HCT116 (cell line): ENCODE data around the gene CSNK2B. TPM values are rescaled to one million over a fixed set of nuclear protein-coding genes. Genes with fewer than 3 reads are reported as not detected.

Experiments used
- ATAC-seq: fragments of 200-7000 bp; cut with Tn5 transposase; 2 replicates; pipeline ENCODE4 v1.9.1; 2020; ENCODE audit warnings: mild to moderate bottlenecking, moderate library complexity
- BruUV-seq: library from RNA; stranded (reverse); fragments of 400-500 nt; replicated peaks from 2 replicates; lab custom pipeline; 2021; lab: Mats Ljungman, UMichigan
- CTCF ChIA-PET: fragments of 300-600 bp; sonication (Branson Sonifier 250); formaldehyde crosslinking; loops from one replicate; lab custom pipeline; 2021; ENCODE audit warnings: antibody characterized with exemption; lab: Charles Lee
- POLR2A ChIA-PET: fragments of 300-600, 350-600 bp; sonication (Branson Sonifier 250); formaldehyde crosslinking; loops from one replicate; lab custom pipeline; 2021; ENCODE audit warnings: antibody characterized with exemption; lab: Charles Lee
- RAD21 ChIA-PET, 2 experiments: fragments of 300-600 bp; sonication (Branson Sonifier 250); formaldehyde crosslinking; loops; one replicate each; lab custom pipeline; 2023; ENCODE audit warnings: low total read pairs in 2 of 2; ENCODE audit not compliant: uncharacterized antibody in 2 of 2, unreplicated experiment in 2 of 2, low non-redundant PET in 1 of 2; lab: Charles Lee
- DNase-seq: peaks from one replicate; pipeline ENCODE4 v3.0.0-alpha.2; 2010; ENCODE audit warnings: low read depth, low spot score
- H2AFZ ChIP-seq: fragments of 200-600 bp; shearing (Covaris generic), sonication (generic); 2 replicates; pipeline ENCODE4 v1.6.1; 2017; ENCODE audit warnings: low read depth, mixed run types, mixed read lengths, antibody characterized with exemption, low read length; ENCODE audit not compliant: poor library complexity, severe bottlenecking
- H3K27ac ChIP-seq: 2 replicates; pipeline ENCODE4 v1.5.1; 2012; ENCODE audit warnings: low read depth, low read length
- H3K27me3 ChIP-seq: fragments of 200-600 bp; sonication (generic); 2 replicates; pipeline ENCODE4 v1.6.1; 2016; ENCODE audit warnings: mixed run types, low read length, mixed read lengths; ENCODE audit not compliant: insufficient read depth
- H3K36me3 ChIP-seq, 2 experiments: fragments of 200-500 bp in 1 of 2; fragments of 200-600 bp in 1 of 2; sonication (Bioruptor generic) in 1 of 2; sonication (generic) in 1 of 2; 2 replicates each; pipeline versions ENCODE4 v1.5.1 to v1.6.1; 2014 to 2016; ENCODE audit warnings: low read length in 2 of 2, inconsistent platforms in 1 of 2, mixed read lengths in 1 of 2, mixed run types in 1 of 2; ENCODE audit not compliant: insufficient read depth in 2 of 2, control insufficient read depth in 1 of 2
- H3K4me1 ChIP-seq, 2 experiments: fragments of 200-600 bp in 1 of 2; sonication (generic) in 1 of 2; 2 replicates each; pipeline versions ENCODE4 v1.5.1 to v1.6.1; 2012 to 2017; ENCODE audit warnings: low read length in 2 of 2, inconsistent platforms in 1 of 2, mild to moderate bottlenecking in 1 of 2, mixed read lengths in 1 of 2, mixed run types in 1 of 2, moderate library complexity in 1 of 2; ENCODE audit not compliant: insufficient read depth in 2 of 2, control insufficient read depth in 1 of 2
- H3K4me2 ChIP-seq: fragments of 200-600 bp; sonication (generic); 2 replicates; pipeline ENCODE4 v1.6.1; 2017; ENCODE audit warnings: mixed run types, low read length, mixed read lengths
- H3K4me3 ChIP-seq, 2 experiments: fragments of 200-600 bp in 1 of 2; sonication (generic) in 1 of 2; replicated peaks in 1 of 2; 2 replicates each; pipeline ENCODE4 v1.5.1; 2011 to 2016; ENCODE audit warnings: low read length in 2 of 2, control low read depth in 1 of 2, low read depth in 1 of 2, mild to moderate bottlenecking in 1 of 2, mixed read lengths in 1 of 2, mixed run types in 1 of 2
- H3K79me2 ChIP-seq: fragments of 200-600 bp; sonication (generic); 2 replicates; pipeline ENCODE4 v1.6.1; 2017; ENCODE audit warnings: mild to moderate bottlenecking, mixed run types, low read length, moderate library complexity, mixed read lengths; ENCODE audit not compliant: insufficient read depth
- H3K9ac ChIP-seq: fragments of 200-600 bp; sonication (generic); 2 replicates; pipeline ENCODE4 v1.6.1; 2016; ENCODE audit warnings: low read length, mixed read lengths
- H3K9me2 ChIP-seq: fragments of 200-600 bp; sonication (generic), shearing (Covaris generic); 2 replicates; pipeline ENCODE4 v1.6.1; 2017; ENCODE audit warnings: mixed run types, mild to moderate bottlenecking, moderate library complexity; ENCODE audit not compliant: insufficient read depth
- H3K9me3 ChIP-seq, 2 experiments: fragments of 200-500 bp in 1 of 2; fragments of 200-600 bp in 1 of 2; sonication (Bioruptor generic) in 1 of 2; sonication (generic) in 1 of 2; 2 replicates each; pipeline ENCODE4 v1.6.1; 2014 to 2017; ENCODE audit warnings: low read length in 2 of 2, mixed read lengths in 2 of 2, inconsistent platforms in 1 of 2, low read depth in 1 of 2, mild to moderate bottlenecking in 1 of 2, mixed run types in 1 of 2, moderate library complexity in 1 of 2; ENCODE audit not compliant: control insufficient read depth in 1 of 2, insufficient read depth in 1 of 2
- H4K20me1 ChIP-seq: fragments of 200-600 bp; sonication (generic), shearing (Covaris generic); 2 replicates; pipeline ENCODE4 v1.6.1; 2017; ENCODE audit warnings: mixed run types, mild to moderate bottlenecking, moderate library complexity; ENCODE audit not compliant: insufficient read depth
- CTCF ChIP-seq, 3 experiments: fragments of 200-600 bp in 1 of 3; sonication (generic) in 1 of 3; IDR thresholded peaks in 2 of 3; conservative IDR thresholded peaks in 1 of 3; 2 replicates each; pipeline ENCODE4 v1.5.1; 2012 to 2017; ENCODE audit warnings: low read depth in 2 of 3, low read length in 2 of 3, antibody characterized with exemption in 1 of 3, borderline replicate concordance in 1 of 3, control low read depth in 1 of 3, mild to moderate bottlenecking in 1 of 3, mixed read lengths in 1 of 3, mixed run types in 1 of 3, moderate library complexity in 1 of 3; ENCODE audit not compliant: insufficient read depth in 1 of 3
- ELF1 ChIP-seq: IDR thresholded peaks from 2 replicates; pipeline ENCODE4 v1.6.1; 2012; ENCODE audit warnings: low read depth, borderline replicate concordance
- EZH2 ChIP-seq: fragments of 200-600 bp; sonication (generic); IDR thresholded peaks from 2 replicates; pipeline ENCODE4 v1.6.1; 2017; ENCODE audit warnings: antibody characterized with exemption, mixed run types
- EZH2phosphoT487 ChIP-seq: fragments of 200-600 bp; IDR thresholded peaks from 2 replicates; pipeline ENCODE4 v1.6.1; 2018; ENCODE audit warnings: antibody characterized with exemption, borderline replicate concordance
- FOSL1 ChIP-seq: IDR thresholded peaks from 2 replicates; pipeline ENCODE4 v1.6.1; 2012; ENCODE audit warnings: low read depth
- JUND ChIP-seq: IDR thresholded peaks from 2 replicates; pipeline ENCODE4 v1.6.1; 2012
- MAX ChIP-seq: IDR thresholded peaks from 2 replicates; pipeline ENCODE4 v1.6.1; 2012
- RAD21 ChIP-seq: IDR thresholded peaks from 2 replicates; pipeline ENCODE4 v1.6.1; 2012; ENCODE audit warnings: low read depth, mild to moderate bottlenecking
- REST ChIP-seq: IDR thresholded peaks from 2 replicates; pipeline ENCODE4 v1.6.1; 2012; ENCODE audit warnings: low read depth
- SP1 ChIP-seq: IDR thresholded peaks from 2 replicates; pipeline ENCODE4 v1.6.1; 2012; ENCODE audit warnings: low read depth
- ZBTB33 ChIP-seq: IDR thresholded peaks from 2 replicates; pipeline ENCODE4 v1.6.1; 2011; ENCODE audit warnings: mild to moderate bottlenecking, low read length, moderate library complexity; ENCODE audit not compliant: insufficient replicate concordance; ENCODE audit errors: extremely low read depth
- intact Hi-C: fragments of 100-400 bp; cut with micrococcal nuclease; formaldehyde crosslinking; loops from 2 replicates; pipeline ENCODE4 v1.10.0; 2022
- total RNA-seq: library from RNA; stranded (reverse); gene quantifications from one replicate; pipeline ENCODE4 v1.2.1, GENCODE V29; 2021; ENCODE audit not compliant: unreplicated experiment

The CSNK2B gene
- total RNA-seq, 1 experiment from 2014 or later = 210 TPM

GRCh38 chr6:31713465-31713864, 47.6 kb downstream of the CSNK2B start:
- H3K9me2 ChIP-seq = no peaks in the 10 kb centered on the region
- POLR2A ChIA-PET = interaction anchor here (1.0 kb wide), 1 partner anchor 10 kb away, joined by 5 read pairs; the partner anchor contains the start of gene ABHD16A
- H3K4me3 ChIP-seq = no peak overlapping the region
- no peak overlapping the region for H2AFZ ChIP-seq
- H3K9ac ChIP-seq = no peak overlapping the region
- CTCF ChIA-PET = interaction anchor here (1.5 kb wide), 1 partner anchor 23 kb away, joined by 4 read pairs; the partner anchor contains the start of gene CLIC1
- no peaks in the 10 kb centered on the region for H3K27me3 ChIP-seq
- no peaks in the 10 kb centered on the region for H3K9me3 ChIP-seq
- no peaks in the 10 kb centered on the region for H4K20me1 ChIP-seq
- peaks cover 27 to 38% of the 10 kb centered on the region in 2 experiments for H3K4me1 ChIP-seq
- H3K36me3 ChIP-seq = no peaks in the 10 kb centered on the region
- intact Hi-C loops = no loop called here
- no peak overlapping the region for H3K27ac ChIP-seq
- no peak for ATAC-seq
- TF ChIP-seq EZH2 = no peak
- TF ChIP-seq RAD21 = no peak
- TF ChIP-seq JUND = no peak
- TF ChIP-seq CTCF (IDR thresholded peaks at IDR 0.05 in 2 of 3, conservative IDR thresholded peaks at IDR 0.05 in 1 of 3; ENCODE audit: borderline replicate concordance in 1 of 3, insufficient read depth in 1 of 3, low read depth in 2 of 3, low read length in 2 of 3) = no peak
- TF ChIP-seq MAX = no peak
- no peak for TF ChIP-seq SP1
- no peak for TF ChIP-seq REST
- TF ChIP-seq ELF1 = no peak
- no peak for TF ChIP-seq FOSL1
- no peak for TF ChIP-seq EZH2phosphoT487
- no peak for TF ChIP-seq ZBTB33
- H3K79me2 ChIP-seq = no peaks in the 10 kb centered on the region
- H3K4me2 ChIP-seq = peak overlapping the region; percentile 67
- RAD21 ChIA-PET = no interaction called here
- BruUV-seq = no TSS peak
- DNase-seq = no peak
